Activated T-cell treated with anti-CD3 and anti-CD28 coated beads for 4 hours (primary cell): ENCODE results near the gene KIR2DL4.
"Not testable (repeated sequence)": the region's sequence is repeated elsewhere in the genome, so short reads cannot be mapped to it uniquely, and the experiment has no call there.

Experiments
- DNase-seq: peaks from one replicate; pipeline ENCODE4 v3.0.0-alpha.2; 2020

KIR2DL4 gene

DNA sequence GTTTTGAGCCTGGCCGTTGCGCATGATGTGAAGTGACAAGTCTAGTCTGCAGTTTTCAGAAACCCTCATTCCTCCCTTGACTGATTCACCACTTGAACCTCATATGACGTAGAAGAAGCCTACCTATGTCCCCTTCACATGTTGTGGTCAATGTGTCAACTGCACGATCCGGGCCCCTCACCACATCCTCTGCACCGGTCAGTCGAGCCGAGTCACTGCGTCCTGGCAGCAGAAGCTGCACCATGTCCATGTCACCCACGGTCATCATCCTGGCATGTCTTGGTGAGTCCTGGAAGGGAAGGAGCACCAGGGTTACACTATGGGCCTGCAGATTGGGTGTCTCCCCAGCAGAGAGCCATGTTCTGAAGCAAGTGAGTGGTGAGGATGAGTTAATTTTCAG, at the start of gene KIR2DL4:
KIR2DL4 (plus strand) TSS at position 201 of the 400 bp plus-strand sequence; CDS start at position 243, 42 bp downstream.
- DNase-seq = no peak

DNA sequence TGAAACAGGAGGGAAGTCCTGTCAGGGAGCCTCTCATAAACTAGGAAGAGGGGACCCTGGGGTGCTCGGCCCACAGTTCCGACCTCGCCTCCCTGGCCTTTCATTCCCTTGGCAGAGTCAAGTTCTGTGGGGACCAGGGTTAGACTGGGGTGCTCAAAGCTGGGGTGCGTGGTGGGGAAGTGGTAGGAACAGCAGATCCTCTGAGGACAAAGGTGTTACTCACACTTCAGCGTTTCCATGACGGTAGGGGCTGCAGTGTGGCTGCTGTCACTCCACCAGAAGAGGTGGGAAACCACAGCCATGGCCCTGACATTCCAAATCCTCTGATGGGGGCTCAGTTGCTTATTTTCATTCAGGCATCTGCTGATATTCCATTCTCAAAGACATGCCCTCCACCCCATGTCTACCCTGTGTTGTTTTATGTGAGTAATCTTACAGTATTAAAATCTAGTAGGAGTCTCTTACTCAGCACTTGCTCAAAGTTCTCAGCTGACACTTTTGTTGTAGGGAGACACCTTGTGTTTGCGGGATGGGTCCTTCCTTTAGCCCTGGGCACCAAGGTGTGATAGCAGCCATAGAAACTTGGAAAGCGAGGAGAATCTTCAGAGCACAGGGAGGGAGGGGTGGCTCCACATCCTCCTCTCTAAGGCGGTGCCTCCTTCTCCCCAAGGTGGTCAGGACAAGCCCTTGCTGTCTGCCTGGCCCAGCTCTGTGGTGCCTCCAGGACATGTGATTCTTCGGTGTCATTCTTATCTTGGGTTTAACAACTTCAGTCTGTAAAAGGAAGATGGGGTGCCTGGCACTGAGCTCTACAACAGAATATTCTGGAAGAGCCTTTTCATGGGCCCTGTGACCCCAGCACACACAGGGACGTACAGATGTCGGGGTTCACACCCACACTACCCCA, 47.0 kb upstream of the KIR2DL4 start:
- DNase-seq = not testable (repeated sequence)

DNA sequence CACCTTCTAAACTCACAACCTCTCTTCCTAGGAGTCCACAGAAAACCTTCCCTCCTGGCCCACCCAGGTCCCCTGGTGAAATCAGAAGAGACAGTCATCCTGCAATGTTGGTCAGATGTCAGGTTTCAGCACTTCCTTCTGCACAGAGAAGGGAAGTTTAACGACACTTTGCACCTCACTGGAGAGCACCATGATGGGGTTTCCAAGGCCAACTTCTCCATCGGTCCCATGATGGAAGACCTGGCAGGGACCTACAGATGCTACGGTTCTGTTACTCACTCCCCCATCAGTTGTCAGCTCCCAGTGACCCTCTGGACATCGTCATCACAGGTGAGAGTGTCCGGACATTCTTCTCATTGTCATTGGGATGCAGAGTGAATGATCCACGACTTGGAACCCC, 44.8 kb upstream of the KIR2DL4 start:
- not testable (repeated sequence) for DNase-seq

- not testable (repeated sequence) for DNase-seq
Observed at GRCh38 chr19:54764219-54764618, 39.2 kb upstream of the KIR2DL4 start.

DNA sequence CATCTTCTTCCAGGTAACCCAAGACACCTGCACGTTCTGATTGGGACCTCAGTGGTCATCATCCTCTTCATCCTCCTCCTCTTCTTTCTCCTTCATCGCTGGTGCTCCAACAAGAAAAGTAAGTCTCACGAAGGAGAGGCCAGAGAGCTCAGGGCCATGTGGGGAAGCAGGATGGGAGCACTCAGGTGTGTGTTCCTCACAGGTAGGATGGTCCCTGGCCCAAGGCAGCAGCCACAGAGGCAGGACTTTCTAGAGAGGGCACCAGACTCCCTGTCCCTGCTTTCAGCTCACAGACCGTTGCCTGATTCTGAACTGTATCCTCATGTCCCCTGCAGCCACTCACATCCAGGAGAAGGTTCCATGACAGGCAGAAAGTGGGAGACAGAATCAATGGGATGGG, 36.9 kb upstream of the KIR2DL4 start:
- not testable (repeated sequence) for DNase-seq

- DNase-seq = not testable (repeated sequence)
Observed at GRCh38 chr19:54769646-54770045, 33.8 kb upstream of the KIR2DL4 start, which contains the start of gene KIR2DL1. KIR2DL1 (plus strand) TSS chr19:54769793; CDS start chr19:54769851, 58 bp downstream.

DNA sequence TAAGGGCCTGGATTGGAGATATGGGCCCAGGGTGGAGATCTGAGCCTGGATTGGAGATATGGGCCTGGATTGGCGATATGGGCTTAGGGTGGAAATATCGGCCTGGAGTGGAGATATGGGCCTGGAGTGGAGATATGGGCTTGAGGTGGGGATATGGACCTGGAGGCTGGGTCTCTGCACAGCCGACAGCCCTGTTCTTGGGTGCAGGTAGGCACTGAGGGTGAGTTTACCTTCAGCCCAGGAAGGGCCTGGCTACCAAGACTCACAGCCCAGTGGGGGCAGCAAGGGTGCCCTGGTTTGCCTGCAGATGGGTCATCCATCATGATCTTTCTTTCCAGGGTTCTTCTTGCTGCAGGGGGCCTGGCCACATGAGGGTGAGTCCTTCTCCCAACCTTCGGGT, 32.9 kb upstream of the KIR2DL4 start:
- not testable (repeated sequence) for DNase-seq

DNA sequence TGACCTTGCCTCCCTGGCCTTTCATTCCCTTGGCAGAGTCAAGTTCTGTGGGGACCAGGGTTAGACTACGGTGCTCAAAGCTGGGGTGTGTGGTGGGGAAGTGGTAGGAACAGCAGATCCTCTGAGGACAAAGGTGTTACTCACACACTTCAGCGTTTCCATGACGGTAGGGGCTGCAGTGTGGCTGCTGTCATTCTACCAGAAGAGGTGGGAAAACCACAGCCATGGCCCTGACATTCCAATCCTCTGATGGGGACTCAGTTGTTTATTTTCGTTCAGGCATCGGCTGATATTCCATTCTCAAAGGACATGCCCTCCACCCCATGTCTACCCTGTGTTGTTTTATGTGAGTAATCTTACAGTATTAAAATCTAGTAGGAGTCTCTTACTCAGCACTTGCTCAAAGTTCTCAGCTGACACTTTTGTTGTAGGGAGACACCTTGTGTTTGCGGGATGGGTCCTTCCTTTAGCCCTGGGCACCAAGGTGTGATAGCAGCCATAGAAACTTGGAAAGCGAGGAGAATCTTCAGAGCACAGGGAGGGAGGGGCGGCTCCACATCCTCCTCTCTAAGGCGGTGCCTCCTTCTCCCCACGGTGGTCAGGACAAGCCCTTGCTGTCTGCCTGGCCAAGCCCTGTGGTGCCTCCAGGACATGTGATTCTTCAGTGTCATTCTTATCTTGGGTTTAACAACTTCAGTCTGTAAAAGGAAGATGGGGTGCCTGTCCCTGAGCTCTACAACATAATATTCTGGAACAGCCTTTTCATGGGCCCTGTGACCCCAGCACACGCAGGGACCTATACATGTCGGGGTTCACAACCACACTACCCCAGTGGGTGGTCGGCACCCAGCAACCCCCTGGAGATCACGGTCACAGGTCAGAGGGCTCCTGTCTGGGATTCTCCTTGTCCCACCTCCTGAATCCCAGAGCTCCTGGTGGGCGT, 32.1 kb upstream of the KIR2DL4 start:
- not testable (repeated sequence) for DNase-seq

- DNase-seq = not testable (repeated sequence)
Observed at GRCh38 chr19:54772666-54773065, 30.7 kb upstream of the KIR2DL4 start.

- DNase-seq = not testable (repeated sequence)
Observed at GRCh38 chr19:54775095-54775815, 28.2 kb upstream of the KIR2DL4 start.

GRCh38 chr19:54775830-54776229, 27.6 kb upstream of the KIR2DL4 start:
- DNase-seq = not testable (repeated sequence)

DNA sequence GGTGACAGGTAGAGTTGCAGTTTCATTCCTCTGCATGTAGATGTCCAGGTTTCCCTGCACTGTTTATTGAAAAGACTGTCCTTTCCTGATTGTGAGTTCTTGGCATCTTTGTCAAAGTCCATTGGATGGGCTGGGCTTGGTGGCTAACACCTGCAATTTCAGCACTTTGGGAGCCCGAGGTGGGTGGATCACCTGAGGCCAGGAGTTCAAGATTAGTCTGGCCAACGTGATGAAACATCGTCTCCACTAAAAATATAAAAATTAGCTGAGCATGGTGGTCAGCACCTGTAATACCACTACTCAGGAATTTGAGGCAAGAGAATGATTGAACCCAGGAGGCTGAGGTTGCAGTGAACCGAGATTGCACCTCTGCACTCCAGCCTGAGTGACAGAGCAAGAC, 25.6 kb upstream of the KIR2DL4 start:
- not testable (repeated sequence) for DNase-seq

DNA sequence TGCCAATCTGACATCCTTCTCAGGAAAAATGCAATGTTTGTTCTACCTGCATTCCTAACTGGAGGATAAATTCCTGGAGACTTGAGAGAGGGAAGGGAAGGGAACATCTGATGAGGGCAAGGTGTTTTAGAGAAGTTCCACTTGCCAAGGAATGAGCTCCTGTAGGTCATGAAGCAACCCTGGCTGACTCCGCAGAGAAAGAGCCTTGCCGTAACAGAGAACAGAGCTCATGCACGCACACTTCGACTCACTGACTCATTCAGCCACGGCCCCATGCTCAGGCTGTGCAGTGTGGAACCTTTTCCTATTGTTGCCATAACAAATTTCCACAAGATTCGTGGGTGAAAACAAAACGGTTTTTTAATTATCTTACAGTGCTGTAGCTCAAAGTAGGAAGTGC, 24.5 kb upstream of the KIR2DL4 start:
- not testable (repeated sequence) for DNase-seq

- not testable (repeated sequence) for DNase-seq
Observed at GRCh38 chr19:54782916-54783315, 20.5 kb upstream of the KIR2DL4 start.

GRCh38 chr19:54786091-54786723, 17.2 kb upstream of the KIR2DL4 start:
- DNase-seq = not testable (repeated sequence)

DNA sequence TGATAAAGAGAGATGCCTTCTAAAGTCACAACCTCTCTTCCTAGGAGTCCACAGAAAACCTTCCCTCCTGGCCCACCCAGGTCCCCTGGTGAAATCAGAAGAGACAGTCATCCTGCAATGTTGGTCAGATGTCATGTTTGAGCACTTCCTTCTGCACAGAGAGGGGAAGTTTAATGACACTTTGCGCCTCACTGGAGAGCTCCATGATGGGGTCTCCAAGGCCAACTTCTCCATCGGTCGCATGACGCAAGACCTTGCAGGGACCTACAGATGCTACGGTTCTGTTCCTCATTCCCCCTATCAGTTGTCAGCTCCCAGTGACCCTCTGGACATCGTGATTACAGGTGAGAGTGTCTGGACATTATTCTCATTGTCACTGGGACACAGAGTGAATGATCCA, 15.3 kb upstream of the KIR2DL4 start:
- DNase-seq = not testable (repeated sequence)

DNA sequence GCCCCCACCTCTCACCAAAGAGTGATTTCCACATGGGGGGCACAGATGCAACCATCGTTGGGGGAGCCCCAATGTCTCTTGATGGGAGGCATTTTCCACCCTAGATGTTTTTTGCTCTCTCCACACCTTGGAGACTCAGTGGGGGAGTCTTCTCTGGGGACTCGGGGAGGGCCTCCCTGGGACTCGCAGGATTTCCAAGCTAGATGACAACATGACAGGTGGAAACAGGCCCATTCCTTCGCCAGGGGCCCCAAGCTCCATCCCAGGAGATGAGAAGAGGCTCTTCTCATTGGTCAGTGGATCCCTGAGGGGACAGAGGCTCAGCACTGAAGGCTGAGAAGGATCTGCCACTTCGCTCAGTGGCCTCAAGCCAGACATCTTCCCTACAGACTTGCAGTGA, 12.7 kb upstream of the KIR2DL4 start:
- DNase-seq = no peak

GRCh38 chr19:54791476-54791875, 11.9 kb upstream of the KIR2DL4 start:
- DNase-seq = no peak

GRCh38 chr19:54792814-54793213, 10.6 kb upstream of the KIR2DL4 start:
- no peak for DNase-seq

GRCh38 chr19:54795758-54796157, 7.7 kb upstream of the KIR2DL4 start:
- no peak for DNase-seq

GRCh38 chr19:54804101-54804500, 691 bp downstream of the KIR2DL4 start:
- no peak for DNase-seq

- no peak for DNase-seq
Observed at GRCh38 chr19:54804571-54804970, 1.2 kb downstream of the KIR2DL4 start.
